NCI-H526 treated with DMSO at 0.1 percent for 48 hours (cell line): ENCODE results near the gene CERS5.

ENCODE experiments used
- DNase-seq: peaks from one replicate; lab custom pipeline; 2025; lab: John Stamatoyannopoulos, UW

CERS5 gene, protein sequence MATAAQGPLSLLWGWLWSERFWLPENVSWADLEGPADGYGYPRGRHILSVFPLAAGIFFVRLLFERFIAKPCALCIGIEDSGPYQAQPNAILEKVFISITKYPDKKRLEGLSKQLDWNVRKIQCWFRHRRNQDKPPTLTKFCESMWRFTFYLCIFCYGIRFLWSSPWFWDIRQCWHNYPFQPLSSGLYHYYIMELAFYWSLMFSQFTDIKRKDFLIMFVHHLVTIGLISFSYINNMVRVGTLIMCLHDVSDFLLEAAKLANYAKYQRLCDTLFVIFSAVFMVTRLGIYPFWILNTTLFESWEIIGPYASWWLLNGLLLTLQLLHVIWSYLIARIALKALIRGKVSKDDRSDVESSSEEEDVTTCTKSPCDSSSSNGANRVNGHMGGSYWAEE

DNA sequence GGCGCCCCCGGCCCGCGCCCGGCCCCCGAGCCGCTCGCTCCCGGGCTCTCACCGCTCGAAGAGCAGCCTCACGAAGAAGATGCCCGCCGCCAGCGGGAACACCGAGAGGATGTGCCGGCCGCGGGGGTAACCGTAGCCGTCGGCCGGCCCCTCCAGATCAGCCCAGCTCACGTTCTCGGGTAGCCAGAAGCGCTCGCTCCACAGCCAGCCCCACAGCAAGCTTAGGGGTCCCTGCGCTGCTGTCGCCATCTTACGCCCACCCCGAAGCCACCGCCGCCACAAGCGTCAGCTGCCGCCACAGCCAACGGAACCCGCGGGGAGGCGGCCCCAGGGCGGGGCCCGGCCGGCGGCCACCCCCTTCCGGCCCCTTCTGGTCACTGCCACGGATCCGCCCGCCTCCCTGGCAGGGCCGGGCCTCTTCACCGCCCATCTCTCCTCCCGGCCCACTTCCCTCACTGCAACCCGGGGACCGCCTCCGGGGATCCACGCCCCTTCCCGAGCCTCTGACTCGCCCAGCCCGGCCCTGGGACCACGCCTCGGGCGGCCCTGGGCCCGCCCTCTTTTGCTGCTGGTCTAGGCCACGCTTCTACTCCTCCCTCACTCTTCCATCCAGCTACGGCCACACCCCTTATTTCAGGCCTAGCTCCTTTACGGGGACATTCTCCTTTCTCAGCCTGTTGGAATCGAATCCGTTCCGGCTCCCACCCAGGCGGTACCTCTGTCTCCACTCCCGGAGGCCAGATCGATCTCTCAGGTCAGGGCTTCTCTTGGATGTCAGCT is at the start of gene CERS5:
TSS of gene CERS5 (minus strand) at position 321 of the 780 bp plus-strand sequence. CDS start at position 249, 72 bp downstream.
- peak; percentile 96 for DNase-seq

DNA sequence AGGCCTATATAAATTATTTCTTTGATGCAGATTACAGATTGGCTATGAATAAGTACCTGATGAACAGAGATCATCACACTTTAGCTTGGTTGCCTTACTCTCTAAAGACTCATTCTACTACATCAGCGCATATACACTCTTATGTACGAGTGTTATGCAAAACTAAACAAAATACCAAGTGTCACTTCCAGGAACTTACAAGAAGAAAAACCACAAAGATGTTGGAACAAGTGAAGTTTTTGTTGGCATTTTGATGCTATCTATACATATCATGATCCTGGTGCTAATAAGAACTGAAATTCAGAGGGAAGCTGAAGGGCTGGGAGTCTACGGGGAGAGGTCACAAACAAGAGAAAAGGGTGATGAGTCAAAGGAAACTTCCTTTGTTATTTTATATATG is 47.9 kb upstream of the CERS5 start:
- no peak for DNase-seq

DNA sequence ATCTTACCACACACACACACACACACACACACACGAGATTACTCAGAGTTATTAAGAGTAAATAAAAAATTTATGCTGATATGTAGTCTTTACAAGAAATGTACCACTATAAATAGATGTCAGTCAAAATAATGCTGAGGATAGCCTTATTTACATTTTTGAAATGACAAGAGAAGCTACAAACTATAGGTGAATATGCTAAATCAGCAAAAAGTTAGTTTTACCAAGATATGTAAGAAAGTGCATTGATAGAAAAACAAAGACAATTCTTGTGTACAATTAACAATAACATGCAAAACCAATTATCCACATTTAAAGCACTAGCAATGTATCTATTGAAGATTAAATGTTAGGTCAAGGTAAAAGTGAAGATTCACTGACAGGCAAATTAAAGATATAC is 46.8 kb upstream of the CERS5 start:
- no peak for DNase-seq

DNA sequence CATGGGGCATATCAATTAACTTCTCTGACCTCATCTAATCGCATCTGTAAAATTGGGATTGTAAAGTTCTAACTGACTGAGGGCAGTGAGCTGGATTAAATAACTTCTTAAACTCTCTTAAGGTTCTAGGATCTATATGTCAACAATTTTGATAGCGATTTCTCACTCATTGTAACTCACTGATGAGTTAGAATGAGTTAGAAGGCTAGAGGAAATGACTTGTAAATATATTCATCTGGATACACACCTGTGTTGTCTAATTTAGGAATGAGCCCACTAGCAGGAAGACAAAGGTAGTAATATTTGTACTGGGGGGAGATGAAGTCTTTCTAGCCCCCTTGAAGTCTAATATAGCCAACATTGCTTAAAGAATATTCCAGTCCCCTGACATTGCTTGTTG is 46.3 kb upstream of the CERS5 start:
- DNase-seq, result no peak

DNA sequence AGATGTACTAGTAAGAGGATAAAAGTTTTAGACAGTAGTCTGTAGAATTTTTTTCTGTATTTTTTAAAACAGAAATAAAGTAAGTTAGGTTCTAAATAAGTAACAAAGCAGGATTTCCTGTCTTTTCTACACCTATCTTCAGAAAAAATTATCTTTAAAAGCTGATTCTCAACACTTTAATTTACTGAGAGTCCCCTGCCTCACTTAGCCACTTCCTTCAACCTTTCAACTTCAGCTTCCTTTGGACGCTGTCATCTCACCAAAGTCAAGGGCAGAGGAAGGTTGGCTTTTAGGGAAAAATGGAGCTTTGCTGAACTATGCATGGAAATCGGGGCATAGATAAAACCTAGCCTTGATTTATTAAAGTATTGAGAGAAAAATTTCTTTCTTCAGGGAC is 44.9 kb upstream of the CERS5 start:
- DNase-seq, result no peak

DNA sequence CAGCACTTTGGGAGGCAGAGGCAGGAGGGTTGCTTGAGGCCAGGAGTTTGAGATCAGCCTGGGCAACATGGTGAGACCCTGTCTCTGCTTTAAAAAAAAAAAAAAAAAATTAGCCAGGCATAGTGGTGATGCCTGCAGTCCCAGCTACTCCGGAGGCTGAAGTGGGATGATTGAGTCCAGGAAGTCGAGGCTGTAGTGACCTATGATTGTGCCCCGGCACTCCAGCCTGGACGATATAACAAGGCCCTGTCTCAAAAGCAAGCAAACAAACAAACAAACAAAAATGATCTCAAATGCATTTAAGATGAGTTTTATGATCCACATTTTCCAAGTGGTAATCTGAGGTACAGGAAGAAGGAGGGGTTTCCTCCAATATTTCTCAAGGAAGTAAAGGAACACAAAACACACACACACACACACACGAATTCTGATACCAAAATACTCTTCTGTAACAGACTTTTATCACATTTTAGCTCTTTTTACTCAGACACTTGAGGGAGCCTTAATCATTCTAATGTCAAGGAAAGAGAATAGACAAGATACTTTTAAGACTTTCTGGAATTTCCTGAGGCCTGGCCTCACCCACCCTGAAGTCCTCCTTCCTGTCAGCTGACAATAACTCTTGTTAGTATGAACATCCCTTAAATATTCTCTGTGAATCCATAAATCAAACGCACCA is 44.4 kb upstream of the CERS5 start:
- DNase-seq, result no peak

DNA sequence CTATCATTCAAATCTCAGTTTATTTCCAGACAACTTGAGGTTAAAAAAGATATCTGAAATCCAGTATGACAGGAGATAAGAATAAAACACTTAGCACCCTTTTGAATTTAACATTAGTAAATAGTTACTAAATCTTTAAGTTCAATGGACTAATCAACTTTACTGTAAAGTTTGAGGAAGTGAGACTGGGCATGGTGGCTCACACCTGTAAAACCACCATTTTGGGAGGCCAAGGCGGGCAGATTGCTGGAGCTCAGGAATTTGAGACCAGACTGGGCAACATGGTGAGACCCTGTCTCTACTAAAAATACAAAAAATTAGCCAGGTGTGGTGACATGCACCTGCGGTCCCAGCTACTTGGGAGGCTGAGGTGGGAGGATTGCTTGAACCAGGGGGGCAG is 40.3 kb upstream of the CERS5 start:
- DNase-seq, result no peak

DNA sequence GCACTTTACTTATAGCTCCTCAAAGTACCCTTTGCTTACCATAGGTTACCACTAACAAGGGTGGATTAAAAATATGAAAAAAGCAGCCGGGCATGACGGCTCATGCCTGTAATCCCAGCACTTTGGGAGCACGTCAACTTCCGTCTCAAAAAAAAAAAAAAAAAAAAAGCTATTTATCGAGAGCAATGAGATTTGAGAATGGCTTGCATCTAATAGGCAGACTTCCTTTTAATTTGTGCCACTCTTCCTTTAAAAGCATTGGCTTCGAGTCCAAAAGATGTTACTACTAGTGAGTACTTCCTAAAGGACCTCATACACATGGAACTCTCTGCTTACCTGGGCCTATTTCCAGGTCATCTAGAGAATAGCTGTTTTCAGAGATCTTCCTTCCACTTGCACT is 38.5 kb upstream of the CERS5 start:
- no peak for DNase-seq

DNA sequence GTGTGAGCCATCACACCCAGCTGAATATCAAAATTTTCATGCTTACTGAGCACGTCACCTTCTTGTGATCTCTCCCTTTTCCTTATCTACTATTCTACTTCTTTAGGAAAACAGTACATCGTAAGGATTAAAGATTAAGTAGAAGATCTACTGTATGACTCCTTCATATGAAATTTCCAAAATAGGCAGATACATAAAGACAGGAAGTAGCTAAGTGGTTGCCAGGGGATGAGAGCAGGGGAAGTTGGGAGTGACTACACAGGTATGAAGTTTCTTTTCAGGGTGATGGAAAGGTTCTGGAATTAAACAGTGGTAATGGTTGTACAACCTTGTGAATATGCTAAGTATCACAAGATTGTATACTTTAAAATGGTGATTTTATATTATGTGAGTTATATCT is 36.5 kb upstream of the CERS5 start:
- DNase-seq, result no peak

DNA sequence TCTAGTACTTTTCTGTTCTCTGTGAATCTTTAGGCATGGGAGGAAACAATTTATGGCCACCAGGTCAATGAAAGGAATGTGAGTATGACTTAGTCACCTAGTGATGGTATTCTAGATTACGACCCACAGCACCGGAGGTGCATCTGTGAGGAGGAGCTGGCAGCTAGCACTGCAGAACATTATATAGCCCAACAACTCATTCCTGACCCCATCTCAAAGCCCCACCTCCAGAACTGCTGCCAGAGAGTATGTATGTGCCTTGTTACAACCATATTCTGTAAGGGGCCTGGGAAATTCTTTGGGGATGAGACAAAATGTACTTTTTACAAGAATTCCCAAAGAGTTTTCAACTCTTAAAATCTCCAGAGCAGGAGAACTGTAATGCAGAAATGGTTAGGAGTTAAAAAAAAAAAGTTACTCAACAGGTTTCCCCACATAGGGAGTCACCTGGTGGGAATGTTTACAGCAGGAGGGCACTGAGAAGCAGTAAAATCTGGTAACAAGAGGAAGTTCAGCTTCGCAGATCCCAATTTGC is 34.9 kb upstream of the CERS5 start:
- peak; percentile 7 for DNase-seq

DNA sequence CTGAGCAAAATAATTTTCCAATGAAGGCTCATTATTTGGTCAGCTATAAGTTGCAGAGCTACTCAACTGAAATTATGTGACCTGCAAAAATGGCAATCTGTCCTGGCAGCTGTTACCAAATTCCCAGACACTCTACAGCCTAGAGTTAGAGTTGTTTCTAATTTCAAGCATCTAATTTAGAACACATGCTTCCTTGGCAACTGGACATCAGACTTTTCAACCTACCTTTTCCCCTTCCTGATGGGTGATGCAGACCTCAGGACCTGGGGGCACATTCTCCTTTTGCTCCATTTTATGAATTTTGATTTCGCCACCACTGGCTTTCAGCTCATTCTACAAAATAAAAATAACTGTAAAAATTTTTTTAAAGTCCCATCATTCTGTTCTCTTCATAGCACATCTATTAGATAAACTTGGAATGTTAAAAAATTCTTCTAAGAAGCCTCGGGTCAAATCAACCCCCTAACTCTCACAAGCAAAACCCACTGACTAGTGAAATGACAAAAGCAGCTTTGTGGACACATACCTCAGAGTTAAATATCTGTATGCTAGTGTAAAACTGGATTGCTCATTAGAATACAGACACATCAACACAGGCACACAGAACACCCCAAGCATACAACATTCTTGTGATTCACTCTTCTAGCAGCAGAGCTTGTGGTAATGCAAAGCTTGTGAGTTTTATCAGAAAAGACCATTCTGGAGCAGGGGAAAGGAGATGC is 33.5 kb upstream of the CERS5 start:
- no peak for DNase-seq

DNA sequence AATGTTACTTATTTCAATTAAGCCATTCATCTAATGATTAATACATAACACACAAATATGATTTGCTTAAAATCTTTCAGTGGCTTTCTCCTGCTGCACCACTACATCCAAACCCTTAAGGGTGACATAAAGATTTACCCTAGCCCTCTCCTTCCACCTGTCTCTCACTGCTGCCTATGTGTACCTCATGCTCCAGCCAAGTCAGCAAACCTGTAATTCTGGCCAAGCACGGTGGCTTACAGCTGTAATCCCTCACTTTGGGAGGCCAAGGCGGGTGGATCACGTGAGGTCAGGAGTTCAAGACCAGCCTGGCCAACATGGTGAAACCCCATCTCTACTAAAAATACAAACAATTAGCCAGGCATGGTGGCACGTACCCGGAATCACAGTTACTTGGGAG is 31.7 kb upstream of the CERS5 start:
- DNase-seq, result no peak

DNA sequence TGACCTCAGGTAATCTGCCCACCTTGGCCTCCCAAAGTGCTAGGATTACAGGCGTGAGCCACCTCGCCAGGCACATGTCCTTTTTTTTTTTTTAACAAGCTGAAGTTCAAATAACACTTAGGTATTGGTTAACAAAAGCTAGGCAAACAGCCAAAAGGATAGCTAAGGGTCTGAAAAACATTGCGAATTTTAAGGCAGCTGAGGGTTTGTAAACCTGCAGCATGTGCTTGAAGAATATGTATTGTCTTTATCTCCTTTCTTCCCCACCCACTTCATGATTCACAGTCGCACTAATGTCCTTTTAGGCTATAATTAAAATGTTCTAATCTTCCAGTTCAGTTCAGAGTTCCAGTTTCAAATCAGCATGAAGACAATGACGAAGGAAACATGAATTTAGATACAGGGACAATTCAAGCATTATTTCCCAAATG is 30.1 kb upstream of the CERS5 start:
- no peak for DNase-seq

DNA sequence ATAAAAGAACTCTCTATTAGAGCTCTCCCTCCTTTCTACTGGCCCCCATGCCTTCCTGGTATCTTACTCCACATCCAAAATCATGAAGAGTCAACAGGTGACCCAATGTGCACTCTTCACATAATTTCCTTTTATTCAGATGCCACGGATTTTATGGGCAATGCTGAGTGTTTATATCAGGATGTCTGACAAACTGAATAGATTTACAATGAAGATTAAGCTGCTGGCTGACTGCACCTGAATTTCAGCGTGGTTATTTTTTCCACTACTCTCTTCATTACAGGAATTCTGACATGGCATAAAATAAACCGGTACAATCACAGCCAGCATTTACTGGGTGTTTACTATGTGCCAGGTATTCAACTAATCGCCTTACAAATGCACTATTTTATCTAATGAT is 29.4 kb upstream of the CERS5 start:
- DNase-seq, result no peak

DNA sequence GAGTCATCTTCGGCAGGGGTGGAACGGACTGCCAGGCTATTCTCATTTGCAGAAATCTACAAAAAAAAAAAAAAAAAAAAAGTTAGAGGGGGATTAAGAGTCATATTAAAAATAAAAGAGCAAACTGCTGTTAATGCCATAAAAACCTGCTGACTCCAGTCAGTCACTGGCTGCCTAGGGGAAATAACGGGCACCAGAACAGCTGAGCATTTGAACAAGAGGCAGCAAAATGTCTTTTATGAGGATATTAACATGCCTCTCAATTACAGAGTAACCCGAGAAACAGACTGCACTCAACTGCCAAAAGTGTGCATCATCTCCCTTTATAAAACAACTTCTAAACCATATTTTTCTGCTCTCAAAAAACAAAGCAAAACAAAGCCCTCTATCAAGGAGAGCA is 28.7 kb upstream of the CERS5 start:
- DNase-seq, result no peak

DNA sequence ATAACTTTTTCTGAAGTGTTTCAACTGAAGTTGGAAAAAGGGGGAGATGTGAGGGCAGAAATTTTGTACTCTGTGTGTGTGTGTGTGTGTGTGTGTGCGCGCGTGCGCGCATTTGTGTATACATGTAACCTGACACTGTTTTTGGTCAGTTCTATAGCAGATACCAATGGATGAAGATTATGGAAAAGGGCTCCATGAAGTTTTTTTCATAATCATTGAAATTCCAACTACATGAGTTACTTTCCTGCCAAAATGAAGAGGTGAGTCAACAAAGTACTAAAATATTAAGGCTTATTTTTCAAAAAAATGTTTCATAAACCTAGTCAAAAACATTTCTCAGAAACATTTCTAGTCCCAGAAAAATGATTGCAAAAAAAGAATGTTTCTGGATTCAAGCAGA is 25.7 kb upstream of the CERS5 start:
- DNase-seq, result no peak

DNA sequence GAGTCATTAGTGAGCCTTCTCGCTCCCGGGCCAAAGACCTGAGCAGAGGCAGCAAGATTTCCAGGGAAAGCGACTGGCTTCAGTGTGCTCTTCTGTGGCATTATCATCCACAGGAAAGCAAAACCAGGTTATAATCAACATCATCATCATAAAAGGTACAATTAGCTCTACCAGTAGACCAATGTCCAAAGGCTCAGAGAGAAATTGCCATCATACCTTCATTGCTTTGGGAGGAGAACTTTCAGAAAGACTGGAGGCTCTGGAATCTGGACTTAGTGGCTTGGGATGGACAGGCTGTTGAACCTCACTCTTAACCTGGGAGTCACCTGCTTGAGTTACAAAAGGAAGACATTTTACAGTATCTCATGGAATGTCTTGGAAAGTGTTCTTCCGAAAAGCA is 25.1 kb upstream of the CERS5 start:
- DNase-seq, result no peak

DNA sequence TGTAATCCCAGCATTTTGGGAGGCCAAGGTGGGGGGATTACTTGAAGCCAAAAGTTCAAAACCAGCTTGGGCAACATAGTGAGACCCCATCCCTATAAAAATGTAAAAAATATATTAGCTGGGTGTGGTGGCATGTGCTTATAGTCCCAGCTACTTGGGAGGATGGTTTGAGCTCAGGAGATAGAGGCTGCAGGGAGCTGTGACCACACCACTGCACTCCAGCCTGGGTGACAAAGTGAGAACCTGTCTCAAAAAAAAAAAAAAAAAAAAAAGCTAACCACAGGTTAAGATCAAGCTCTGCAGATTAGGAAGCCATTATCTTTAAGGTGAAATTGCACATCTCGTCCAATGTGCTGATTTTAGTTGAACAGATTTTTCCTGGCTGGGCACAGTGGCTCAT is 23.7 kb upstream of the CERS5 start:
- DNase-seq, result no peak

DNA sequence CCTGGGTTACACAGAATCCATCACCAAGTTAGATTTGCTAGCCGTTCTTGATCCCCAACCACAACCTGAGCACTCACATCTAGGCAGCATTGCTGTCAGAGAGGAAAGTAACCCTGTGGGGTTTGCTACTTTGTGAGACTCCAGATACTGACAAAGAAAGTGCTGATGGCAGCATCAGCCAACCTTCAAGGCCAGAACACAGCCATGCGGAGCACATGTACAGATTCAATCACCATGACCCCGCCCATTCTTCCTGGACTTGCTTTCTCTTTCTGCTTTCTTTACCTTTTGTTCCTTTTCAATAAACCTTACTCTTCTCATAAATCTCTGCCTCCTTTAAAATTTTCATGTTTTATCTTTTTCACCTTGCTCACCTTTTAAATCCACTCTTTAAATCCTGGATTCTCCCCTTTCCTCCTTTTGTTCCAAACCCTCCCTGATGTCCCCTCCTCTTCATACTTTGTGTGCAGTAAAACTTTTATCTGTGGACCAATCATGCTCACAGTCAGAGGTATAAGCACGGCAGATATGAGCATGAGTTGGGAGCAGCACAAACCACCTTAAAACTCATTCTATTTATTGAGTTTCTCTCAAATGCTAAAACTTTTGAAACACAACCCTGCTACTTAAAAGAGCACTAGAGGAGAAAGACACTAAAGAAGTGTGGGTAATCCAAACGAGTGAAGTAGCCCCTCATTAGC is 21.9 kb upstream of the CERS5 start:
- DNase-seq, result no peak

DNA sequence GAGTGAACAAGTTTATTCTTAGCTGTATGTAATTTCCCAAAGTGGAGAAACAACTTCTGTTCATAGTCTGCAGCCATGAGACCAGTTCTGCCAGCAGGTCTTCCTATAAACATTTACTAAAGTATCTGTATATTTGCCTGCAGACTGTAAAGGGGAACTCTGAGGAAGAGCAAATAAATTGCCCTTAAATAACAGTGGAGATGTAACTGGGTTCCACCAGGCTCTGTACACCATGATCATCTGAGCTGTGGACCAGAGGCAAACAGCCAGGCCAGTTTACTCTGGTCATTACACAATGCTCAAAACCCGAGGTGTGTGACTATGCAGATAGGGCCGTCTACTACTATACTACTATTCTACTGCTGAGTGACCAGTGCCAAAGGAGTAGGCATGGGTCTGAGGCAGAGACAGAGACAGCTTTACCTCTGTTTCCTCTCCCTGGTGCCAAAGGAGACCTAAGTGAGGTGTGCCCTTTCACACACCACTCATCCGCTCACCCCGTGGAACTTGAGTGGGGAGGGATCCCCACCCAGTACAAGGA is 21.1 kb upstream of the CERS5 start:
- no peak for DNase-seq
